Measurements from ENCODE around the gene CTSL.

DNA sequence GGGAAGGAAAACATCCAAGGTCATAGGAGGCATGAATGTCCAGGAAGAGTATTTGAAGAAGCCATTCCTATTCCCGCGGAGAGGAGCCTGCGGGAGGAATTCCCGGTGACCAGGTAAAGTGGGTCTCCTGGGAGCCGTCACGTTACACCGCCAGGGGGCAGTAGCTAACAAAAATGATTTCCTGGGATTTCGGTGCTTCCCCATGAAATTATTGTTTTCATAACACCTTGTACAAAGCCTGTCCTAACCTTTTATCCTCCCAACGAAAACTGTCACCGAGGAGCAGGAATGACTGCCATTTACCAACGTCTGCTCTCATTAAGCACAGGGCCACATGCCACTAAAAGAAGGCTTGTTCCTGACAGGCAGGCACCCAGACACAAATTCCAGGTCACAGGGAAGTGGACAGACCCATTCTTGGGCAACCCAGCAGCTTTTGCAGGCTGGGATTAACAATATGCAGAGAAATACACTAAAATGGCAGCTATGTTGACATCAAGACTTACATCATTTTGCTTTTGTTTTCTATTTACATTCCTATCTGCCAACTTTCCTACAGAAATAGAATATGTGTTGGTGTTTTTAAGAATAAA, 41.2 kb upstream of the CTSL start:
- no peak for TF ChIP-seq EP300 (IDR thresholded peaks at IDR 0.05)
- no peak for TF ChIP-seq POLR2A (IDR thresholded peaks at IDR 0.05; ENCODE audit: low read depth)

Measured in esophagus muscularis mucosa (tissue), 2 donors.